DLD1 (cell line): ENCODE measurements around the gene TRIM37.
"Not testable (repeated sequence)": the region's sequence is repeated elsewhere in the genome, so short reads cannot be mapped to it uniquely, and the experiment has no call there.

Experiments used
- in situ Hi-C: cut with HindIII; loops from 2 replicates; pipeline ENCODE4 v1.10.0; 2017; ENCODE audit warnings: low sequenced_read_pairs

Gene TRIM37

GRCh38 chr17:59106463-59107305 lies at the start of gene TRIM37:
Gene TRIM37 (minus strand): TSS chr17:59106880. CDS start chr17:59106461, 419 bp downstream.
- in situ Hi-C loops, result no loop called here

- in situ Hi-C loops, result no loop called here
These were observed 48.9 kb upstream of the TRIM37 start, which contains the start of gene PRR11 for GRCh38 chr17:59155439-59156177. Gene PRR11 (plus strand): TSS chr17:59155746. CDS start chr17:59169753, 14,007 bp downstream.

- in situ Hi-C loops, result no loop called here
These were observed 48.2 kb upstream of the TRIM37 start, which contains the start of gene SKA2 for GRCh38 chr17:59154721-59155438. Gene SKA2 (minus strand): TSS chr17:59155186. CDS start chr17:59155163, 23 bp downstream.

GRCh38 chr17:59154292-59154720 lies 47.6 kb upstream of the TRIM37 start:
- in situ Hi-C loops, result no loop called here

- in situ Hi-C loops, result no loop called here
These were observed 46.2 kb upstream of the TRIM37 start for GRCh38 chr17:59152925-59153324.

- in situ Hi-C loops, result no loop called here
These were observed 44.9 kb upstream of the TRIM37 start for GRCh38 chr17:59151591-59151990.

- in situ Hi-C loops, result no loop called here
These were observed 44.3 kb upstream of the TRIM37 start for GRCh38 chr17:59151006-59151405.

GRCh38 chr17:59149841-59150511 lies 43.3 kb upstream of the TRIM37 start:
- in situ Hi-C loops, result no loop called here

- in situ Hi-C loops, result no loop called here
These were observed 42.4 kb upstream of the TRIM37 start for GRCh38 chr17:59149051-59149450.

GRCh38 chr17:59145571-59146096 lies 39.0 kb upstream of the TRIM37 start:
- in situ Hi-C loops, result no loop called here

GRCh38 chr17:59141860-59142259 lies 35.2 kb upstream of the TRIM37 start:
- in situ Hi-C loops, result no loop called here

- in situ Hi-C loops, result no loop called here
These were observed 33.3 kb upstream of the TRIM37 start for GRCh38 chr17:59139939-59140338.

GRCh38 chr17:59138339-59138738 lies 31.7 kb upstream of the TRIM37 start:
- in situ Hi-C loops, result not testable (repeated sequence)

- in situ Hi-C loops, result no loop called here
These were observed 24.5 kb upstream of the TRIM37 start for GRCh38 chr17:59131131-59131530.

GRCh38 chr17:59129814-59130213 lies 23.1 kb upstream of the TRIM37 start:
- in situ Hi-C loops, result no loop called here

- in situ Hi-C loops, result no loop called here
These were observed 20.2 kb upstream of the TRIM37 start for GRCh38 chr17:59126809-59127417.

GRCh38 chr17:59124665-59125064 lies 18.0 kb upstream of the TRIM37 start:
- in situ Hi-C loops, result no loop called here

- in situ Hi-C loops, result no loop called here
These were observed 15.3 kb upstream of the TRIM37 start for GRCh38 chr17:59121901-59122480.

GRCh38 chr17:59115474-59115873 lies 8.8 kb upstream of the TRIM37 start:
- in situ Hi-C loops, result no loop called here

- in situ Hi-C loops, result no loop called here
These were observed 4.9 kb upstream of the TRIM37 start for GRCh38 chr17:59111539-59111938.
